Karpas-422 (cell line): ENCODE data around the gene ANP32B. TPM values are rescaled to one million over a fixed set of nuclear protein-coding genes. Genes with fewer than 3 reads are reported as not detected.

Experiments
- DNase-seq: peaks from one replicate; pipeline ENCODE4 v3.0.0-alpha.2; 2015
- H2AFZ ChIP-seq: fragments of 200-600 bp; sonication (generic); 2 replicates; pipeline ENCODE4 v1.6.1; 2014; ENCODE audit warnings: antibody characterized with exemption, low read length, mixed read lengths
- H3K27ac ChIP-seq: fragments of 200-600 bp; sonication (generic); 2 replicates; pipeline ENCODE4 v1.5.1; 2014; ENCODE audit warnings: mild to moderate bottlenecking, low read length, moderate library complexity
- H3K27me3 ChIP-seq: fragments of 200-600 bp; sonication (generic); 2 replicates; pipeline ENCODE4 v1.6.1; 2014; ENCODE audit warnings: low read length, mixed read lengths
- H3K36me3 ChIP-seq: fragments of 200-600 bp; sonication (generic); 2 replicates; pipeline ENCODE4 v1.6.1; 2014; ENCODE audit warnings: low read length, mixed read lengths; ENCODE audit not compliant: insufficient read depth
- H3K4me1 ChIP-seq: fragments of 200-600 bp; sonication (generic); 2 replicates; pipeline ENCODE4 v1.6.1; 2014; ENCODE audit warnings: mild to moderate bottlenecking, low read length, mixed read lengths
- H3K4me2 ChIP-seq: fragments of 200-600 bp; sonication (generic); 2 replicates; pipeline ENCODE4 v1.6.1; 2014; ENCODE audit warnings: low read length, low read depth, mild to moderate bottlenecking; ENCODE audit not compliant: poor library complexity, severe bottlenecking
- H3K4me3 ChIP-seq: fragments of 200-600 bp; sonication (generic); 2 replicates; pipeline ENCODE4 v1.5.1; 2014; ENCODE audit warnings: mild to moderate bottlenecking, antibody characterized with exemption, low read length, mixed read lengths
- H3K79me2 ChIP-seq: fragments of 200-600 bp; sonication (generic); 2 replicates; pipeline ENCODE4 v1.6.1; 2014; ENCODE audit warnings: mild to moderate bottlenecking, low read length, mixed read lengths
- H3K9ac ChIP-seq: fragments of 200-600 bp; sonication (generic); 2 replicates; pipeline ENCODE4 v1.6.0; 2014; ENCODE audit warnings: low read length
- H3K9me2 ChIP-seq: fragments of 200-600 bp; sonication (generic), shearing (Covaris generic); replicated peaks from 2 replicates; pipeline ENCODE4 v1.6.0; 2014; ENCODE audit warnings: mild to moderate bottlenecking, low read length, moderate library complexity; ENCODE audit not compliant: insufficient read depth
- H3K9me3 ChIP-seq: fragments of 300-700, 200-600 bp; sonication (generic); 2 replicates; pipeline ENCODE4 v1.6.1; 2014; ENCODE audit warnings: low read length, mixed read lengths
- H4K20me1 ChIP-seq: fragments of 200-600 bp; sonication (generic); 2 replicates; pipeline ENCODE4 v1.6.1; 2014; ENCODE audit warnings: mild to moderate bottlenecking, antibody characterized with exemption, low read length, low read depth; ENCODE audit not compliant: insufficient read depth
- total RNA-seq: library from RNA; depleted of rRNA; stranded (reverse); fragments of >200 nt; shearing (Covaris generic); gene quantifications from 2 replicates; pipeline ENCODE4 v1.2.3, GENCODE V29; 2014; ENCODE audit warnings: low replicate concordance; rRNA removed

ANP32B gene
- total RNA-seq = 29.1 and 76.3 TPM in 2 replicates

GRCh38 chr9:97982683-97983588 lies at the start of gene ANP32B:
Gene ANP32B (plus strand): TSS chr9:97983341. CDS start chr9:97983556, 215 bp downstream.
- Histone ChIP-seq H3K9me3 (no peaks in the 10 kb centered on the region), H3K79me2 (peaks cover 39% of the 10 kb centered on the region), H3K4me2 (peak within 1 kb of the TSS; percentile 89), H3K9me2 (no peaks in the 10 kb centered on the region), H3K9ac (peak within 1 kb of the TSS; percentile 96), H3K4me1 (peaks cover 49% of the 10 kb centered on the region), H3K27me3 (no peaks in the 10 kb centered on the region), H2AFZ (no peak within 1 kb of the TSS), H3K36me3 (no peaks in the 10 kb centered on the region), H3K27ac (peak within 1 kb of the TSS; percentile 94), H4K20me1 (no peaks in the 10 kb centered on the region; the same call in 1 of the 2 replicates), H3K4me3 (peak within 1 kb of the TSS; percentile 85)
- peak; percentile 97 for DNase-seq

GRCh38 chr9:97934321-97935115 lies 48.6 kb upstream of the ANP32B start:
- no peak overlapping the region for H3K27ac ChIP-seq
- DNase-seq = peak; percentile 80
- no peaks in the 10 kb centered on the region for H3K9me3 ChIP-seq
- peak overlapping the region; percentile 31 for H3K9ac ChIP-seq
- no peaks in the 10 kb centered on the region for H3K9me2 ChIP-seq
- H2AFZ ChIP-seq = peak overlapping the region; percentile 50; the same call in 1 of the 2 replicates
- H4K20me1 ChIP-seq = no peaks in the 10 kb centered on the region
- peak overlapping the region; percentile 40; the same call in 1 of the 2 replicates for H3K4me3 ChIP-seq
- peak overlapping the region; percentile 56 for H3K4me2 ChIP-seq
- peaks cover 38% of the 10 kb centered on the region for H3K4me1 ChIP-seq
- no peaks in the 10 kb centered on the region for H3K27me3 ChIP-seq
- no peaks in the 10 kb centered on the region for H3K36me3 ChIP-seq
- no peaks in the 10 kb centered on the region for H3K79me2 ChIP-seq

- H3K4me2 ChIP-seq = peak overlapping the region; percentile 56
- no peaks in the 10 kb centered on the region for H3K79me2 ChIP-seq
- H3K4me3 ChIP-seq = peak overlapping the region; percentile 40; the same call in 1 of the 2 replicates
- no peaks in the 10 kb centered on the region for H3K36me3 ChIP-seq
- no peaks in the 10 kb centered on the region for H3K27me3 ChIP-seq
- H3K9me2 ChIP-seq = no peaks in the 10 kb centered on the region
- H3K27ac ChIP-seq = no peak overlapping the region
- H3K9ac ChIP-seq = peak overlapping the region; percentile 31
- peak overlapping the region; percentile 50; the same call in 1 of the 2 replicates for H2AFZ ChIP-seq
- no peaks in the 10 kb centered on the region for H3K9me3 ChIP-seq
- DNase-seq = no peak
- H4K20me1 ChIP-seq = no peaks in the 10 kb centered on the region
- H3K4me1 ChIP-seq = peaks cover 38% of the 10 kb centered on the region
These were observed 47.9 kb upstream of the ANP32B start for GRCh38 chr9:97935276-97935675.

- Histone ChIP-seq H3K27ac (no peak overlapping the region), H3K27me3 (no peaks in the 10 kb centered on the region), H3K9me2 (no peaks in the 10 kb centered on the region), H3K9ac (no peak overlapping the region), H3K79me2 (no peaks in the 10 kb centered on the region), H3K36me3 (no peaks in the 10 kb centered on the region), H3K4me3 (no peak overlapping the region), H4K20me1 (no peaks in the 10 kb centered on the region), H3K4me2 (no peak overlapping the region), H2AFZ (no peak overlapping the region), H3K4me1 (peaks cover 31% of the 10 kb centered on the region), H3K9me3 (no peaks in the 10 kb centered on the region)
- no peak for DNase-seq
These were observed 46.1 kb upstream of the ANP32B start for GRCh38 chr9:97936998-97937397.

- H3K4me3 ChIP-seq = no peak within 1 kb of the TSS
- DNase-seq = no peak
- peaks cover 31% of the 10 kb centered on the region for H3K4me1 ChIP-seq
- H3K27ac ChIP-seq = no peak within 1 kb of the TSS
- no peaks in the 10 kb centered on the region for H3K79me2 ChIP-seq
- no peaks in the 10 kb centered on the region for H3K9me2 ChIP-seq
- H3K4me2 ChIP-seq = peak within 1 kb of the TSS; percentile 44
- no peaks in the 10 kb centered on the region for H3K27me3 ChIP-seq
- H4K20me1 ChIP-seq = no peaks in the 10 kb centered on the region
- H3K9me3 ChIP-seq = no peaks in the 10 kb centered on the region
- H3K9ac ChIP-seq = peak within 1 kb of the TSS; percentile 11; the same call in 1 of the 2 replicates
- peak within 1 kb of the TSS; percentile 60; the same call in 1 of the 2 replicates for H2AFZ ChIP-seq
- no peaks in the 10 kb centered on the region for H3K36me3 ChIP-seq
These were observed 45.0 kb upstream of the ANP32B start, which contains the start of gene HEMGN for GRCh38 chr9:97938081-97938644. Gene HEMGN (minus strand): TSS chr9:97938172. CDS start chr9:97938136, 36 bp downstream.

- H2AFZ ChIP-seq = no peak overlapping the region
- no peaks in the 10 kb centered on the region for H3K36me3 ChIP-seq
- DNase-seq = no peak
- no peaks in the 10 kb centered on the region for H3K27me3 ChIP-seq
- no peaks in the 10 kb centered on the region for H3K9me2 ChIP-seq
- no peak overlapping the region for H3K27ac ChIP-seq
- H3K9ac ChIP-seq = no peak overlapping the region
- no peaks in the 10 kb centered on the region for H3K9me3 ChIP-seq
- no peak overlapping the region for H3K4me3 ChIP-seq
- H3K4me1 ChIP-seq = peaks cover 22% of the 10 kb centered on the region
- H3K79me2 ChIP-seq = no peaks in the 10 kb centered on the region
- no peak overlapping the region for H3K4me2 ChIP-seq
- no peaks in the 10 kb centered on the region for H4K20me1 ChIP-seq
These were observed 42.9 kb upstream of the ANP32B start for GRCh38 chr9:97940233-97940632.

- Histone ChIP-seq H3K9me3 (no peaks in the 10 kb centered on the region), H3K9ac (no peak overlapping the region), H4K20me1 (no peaks in the 10 kb centered on the region), H3K4me3 (no peak overlapping the region), H3K9me2 (no peaks in the 10 kb centered on the region), H3K4me1 (peaks cover 17% of the 10 kb centered on the region), H3K4me2 (no peak overlapping the region), H3K27ac (no peak overlapping the region), H3K27me3 (no peaks in the 10 kb centered on the region), H3K79me2 (no peaks in the 10 kb centered on the region), H3K36me3 (no peaks in the 10 kb centered on the region), H2AFZ (no peak overlapping the region)
- DNase-seq = no peak
These were observed 42.4 kb upstream of the ANP32B start for GRCh38 chr9:97940741-97941140.
